CD14-positive monocyte (primary cell): Measurements from ENCODE around the gene NPAS2. TPM values are rescaled to one million over a fixed set of nuclear protein-coding genes. Genes with fewer than 3 reads are reported as not detected.

ENCODE experiments used
- DNase-seq, 3 donors: peaks; one replicate each; pipeline ENCODE4 v3.0.0-alpha.2; 2011 to 2022
- H2AFZ ChIP-seq: 2 replicates; pipeline ENCODE4 v1.6.0; 2012; ENCODE audit warnings: mild to moderate bottlenecking, low read depth, low read length, inconsistent platforms; ENCODE audit not compliant: insufficient read depth, poor library complexity, severe bottlenecking
- H3K27ac ChIP-seq, 2 donors: 1 replicate in 1 of 2; 2 replicates in 1 of 2; pipeline ENCODE4 v1.5.1; 2012 to 2013; ENCODE audit warnings: low read length in 2 of 2, control low read depth in 1 of 2, inconsistent platforms in 1 of 2, low read depth in 1 of 2, mild to moderate bottlenecking in 1 of 2
- H3K27me3 ChIP-seq, 2 donors: one replicate each; pipeline versions ENCODE4 v1.6.0 to v1.6.1; 2011 to 2013; ENCODE audit warnings: low read length in 2 of 2; ENCODE audit not compliant: control insufficient read depth in 2 of 2, insufficient read depth in 2 of 2
- H3K36me3 ChIP-seq, 2 donors: replicated peaks in 1 of 2; 1 replicate in 1 of 2; 2 replicates in 1 of 2; pipeline versions ENCODE4 v1.5.1 to v1.6.1; 2012 to 2013; ENCODE audit warnings: low read length in 2 of 2, control low read depth in 1 of 2, inconsistent platforms in 1 of 2, mild to moderate bottlenecking in 1 of 2; ENCODE audit not compliant: insufficient read depth in 2 of 2, control insufficient read depth in 1 of 2
- H3K4me1 ChIP-seq, 2 donors: 1 replicate in 1 of 2; 2 replicates in 1 of 2; pipeline versions ENCODE4 v1.5.1 to v1.6.1; 2012 to 2013; ENCODE audit warnings: low read length in 2 of 2, control low read depth in 1 of 2, inconsistent platforms in 1 of 2, mild to moderate bottlenecking in 1 of 2, moderate library complexity in 1 of 2; ENCODE audit not compliant: insufficient read depth in 2 of 2, control insufficient read depth in 1 of 2
- H3K4me2 ChIP-seq: replicated peaks from 2 replicates; pipeline ENCODE3; 2012; ENCODE audit warnings: low read length, moderate library complexity, mild to moderate bottlenecking; ENCODE audit not compliant: poor library complexity, severe bottlenecking; ENCODE audit errors: extremely low read depth
- H3K4me3 ChIP-seq, 3 experiments: fragments of 200-600 bp in 1 of 3; sonication (generic) in 1 of 3; replicated peaks in 1 of 3; 1 replicate in 2 of 3; 2 replicates in 1 of 3; pipeline ENCODE4 v1.5.1; 2011 to 2013; ENCODE audit warnings: low read length in 3 of 3, mild to moderate bottlenecking in 3 of 3, control low read depth in 2 of 3, low read depth in 2 of 3, inconsistent platforms in 1 of 3, moderate library complexity in 1 of 3
- H3K79me2 ChIP-seq: 2 replicates; pipeline ENCODE4 v1.6.0; 2012; ENCODE audit warnings: mild to moderate bottlenecking, control low read depth, inconsistent platforms, low read length, moderate library complexity; ENCODE audit not compliant: insufficient read depth
- H3K9ac ChIP-seq: 2 replicates; pipeline ENCODE4 v1.6.0; 2017; ENCODE audit warnings: low read length, mild to moderate bottlenecking; ENCODE audit not compliant: insufficient read depth, poor library complexity, severe bottlenecking
- H3K9me3 ChIP-seq, 2 donors: replicated peaks in 1 of 2; 1 replicate in 1 of 2; 2 replicates in 1 of 2; pipeline versions ENCODE4 v1.5.1 to v1.6.1; 2012 to 2013; ENCODE audit warnings: low read length in 2 of 2, control low read depth in 1 of 2; ENCODE audit not compliant: control insufficient read depth in 1 of 2, insufficient read depth in 1 of 2
- H4K20me1 ChIP-seq: 2 replicates; pipeline ENCODE4 v1.6.0; 2012; ENCODE audit warnings: mild to moderate bottlenecking, low read length, control low read depth, moderate library complexity; ENCODE audit not compliant: insufficient read depth
- H3K27ac Mint-ChIP-seq, 7 donors: one replicate each; pipeline ENCODE4 v1.8.0; 2020; ENCODE audit warnings: mild to moderate bottlenecking in 7 of 7, mixed read lengths in 7 of 7, moderate library complexity in 6 of 7, inconsistent platforms in 2 of 7
- H3K27me3 Mint-ChIP-seq, 3 donors: one replicate each; pipeline ENCODE4 v1.8.0; 2021 to 2022; ENCODE audit warnings: low read depth in 3 of 3, mild to moderate bottlenecking in 3 of 3, mixed read lengths in 3 of 3, moderate library complexity in 3 of 3, inconsistent platforms in 1 of 3
- H3K36me3 Mint-ChIP-seq, 2 donors: one replicate each; pipeline ENCODE4 v1.8.0; 2020; ENCODE audit warnings: mixed read lengths in 2 of 2, inconsistent platforms in 1 of 2, mild to moderate bottlenecking in 1 of 2
- H3K4me1 Mint-ChIP-seq: one replicate; pipeline ENCODE4 v1.8.0; 2020; ENCODE audit warnings: mild to moderate bottlenecking, mixed read lengths
- H3K4me3 Mint-ChIP-seq, 2 donors: one replicate each; pipeline ENCODE4 v1.8.0; 2020; ENCODE audit warnings: mild to moderate bottlenecking in 2 of 2, mixed read lengths in 2 of 2, moderate library complexity in 1 of 2
- H3K9me3 Mint-ChIP-seq, 7 donors: one replicate each; pipeline ENCODE4 v1.8.0; 2020 to 2022; ENCODE audit warnings: mixed read lengths in 7 of 7, mild to moderate bottlenecking in 6 of 7, moderate library complexity in 6 of 7, inconsistent platforms in 2 of 7
- CTCF ChIP-seq: fragments of 200-600 bp; IDR thresholded peaks from one replicate; pipeline ENCODE4 v1.8.0; 2022; ENCODE audit warnings: antibody characterized with exemption, mild to moderate bottlenecking
- WGBS: methylation state at CpG from one replicate; pipeline ENCODE4 v1.1.5; 2013; ENCODE audit warnings: missing lambda C conversion rate; ENCODE audit not compliant: insufficient coverage; 5-methylcytosine and 5-hydroxymethylcytosine counted together
- intact Hi-C, 2 donors: fragments of 100-400 bp; cut with micrococcal nuclease; formaldehyde crosslinking; loops; one replicate each; pipeline versions ENCODE4 v1.15.0 to v1.15.1; 2023
- polyA plus RNA-seq, 3 donors: library from polyadenylated mRNA; depleted of rRNA in 1 of 3; unstranded in 2 of 3; stranded (reverse) in 1 of 3; fragments of 300-500 nt in 2 of 3; fragments of >200 nt in 1 of 3; fragmentation: Illumina TruSeq in 2 of 3; gene quantifications; 1 replicate in 2 of 3; 2 replicates in 1 of 3; pipeline ENCODE4 v1.2.3, GENCODE V29; 2012 to 2021

The NPAS2 gene
- polyA plus RNA-seq, 3 donors = not detected

- Histone ChIP-seq H2AFZ (no peak overlapping the region), H3K9me3 (no peaks in the 10 kb centered on the region), H3K4me2 (no peak overlapping the region), H3K4me3 (no peak overlapping the region), H3K79me2 (no peaks in the 10 kb centered on the region), H3K36me3 (no peaks in the 10 kb centered on the region), H3K27me3 (no peaks in the 10 kb centered on the region), H4K20me1 (no peaks in the 10 kb centered on the region), H3K4me1 (peaks cover 0 to 5% of the 10 kb centered on the region in 2 donors), H3K27ac (no peak overlapping the region), H3K9ac (no peak overlapping the region)
- no peak for DNase-seq
- no peak for TF ChIP-seq CTCF
- Mint-ChIP-seq H3K9me3 (peaks cover 0 to 2% (median 0%) of the 10 kb centered on the region in 7 donors), H3K4me3 (no peak overlapping the region), H3K4me1 (peaks cover 12% of the 10 kb centered on the region), H3K27me3 (peaks cover 2 to 8% (median 5%) of the 10 kb centered on the region in 3 donors), H3K27ac (no peak overlapping the region), H3K36me3 (no peaks in the 10 kb centered on the region)
- intact Hi-C loops = no loop called here
- 100% methylated on average over 1 of the region's 3 CpGs for WGBS
Observed at GRCh38 chr2:100857915-100858314, 38.0 kb downstream of the NPAS2 start.

GRCh38 chr2:100859902-100860301 lies 40.0 kb downstream of the NPAS2 start:
- no peak overlapping the region for H3K4me2 ChIP-seq
- intact Hi-C loops = no loop called here
- H3K4me3 ChIP-seq = no peak overlapping the region
- TF ChIP-seq CTCF = no peak
- H3K36me3 ChIP-seq = no peaks in the 10 kb centered on the region
- H3K9ac ChIP-seq = no peak overlapping the region
- WGBS = no CpG with 5 or more reads among the region's 2 CpGs
- no peak for DNase-seq
- peaks cover 0 to 5% (median 0%) of the 10 kb centered on the region in 7 donors for H3K9me3 Mint-ChIP-seq
- no peaks in the 10 kb centered on the region for H4K20me1 ChIP-seq
- peaks cover 0 to 3% of the 10 kb centered on the region in 2 donors for H3K27me3 ChIP-seq
- no peaks in the 10 kb centered on the region for H3K4me1 Mint-ChIP-seq
- H3K79me2 ChIP-seq = no peaks in the 10 kb centered on the region
- no peak overlapping the region for H2AFZ ChIP-seq
- no peaks in the 10 kb centered on the region for H3K36me3 Mint-ChIP-seq
- H3K27ac Mint-ChIP-seq = no peak overlapping the region
- no peak overlapping the region for H3K4me3 Mint-ChIP-seq
- H3K27ac ChIP-seq = no peak overlapping the region
- peaks cover 2 to 8% (median 7%) of the 10 kb centered on the region in 3 donors for H3K27me3 Mint-ChIP-seq
- H3K9me3 ChIP-seq = no peaks in the 10 kb centered on the region
- H3K4me1 ChIP-seq = no peaks in the 10 kb centered on the region
